ENCODE results near the gene BCL2.

The BCL2 gene

GRCh38 chr18:63085611-63086010 lies 234.0 kb downstream of the BCL2 start:
- Histone ChIP-seq H3K27ac (ENCODE audit: insufficient read depth, low read length, poor library complexity, severe bottlenecking) (no peak overlapping the region), H3K4me1 (ENCODE audit: control insufficient read depth, insufficient read depth, low read length, poor library complexity, severe bottlenecking) (no peaks in the 10 kb centered on the region), H3K4me3 (ENCODE audit: insufficient read depth, low read depth, low read length, poor library complexity, severe bottlenecking) (no peak overlapping the region), H3K9me3 (ENCODE audit: control insufficient read depth, low read length) (no peaks in the 10 kb centered on the region), H3K27me3 (replicated peaks; ENCODE audit: control insufficient read depth, insufficient read depth, low read length, poor library complexity, severe bottlenecking) (no peaks in the 10 kb centered on the region), H3K36me3 (ENCODE audit: control insufficient read depth, insufficient read depth, low read length) (no peaks in the 10 kb centered on the region)
- DNase-seq, result no peak

DNA sequence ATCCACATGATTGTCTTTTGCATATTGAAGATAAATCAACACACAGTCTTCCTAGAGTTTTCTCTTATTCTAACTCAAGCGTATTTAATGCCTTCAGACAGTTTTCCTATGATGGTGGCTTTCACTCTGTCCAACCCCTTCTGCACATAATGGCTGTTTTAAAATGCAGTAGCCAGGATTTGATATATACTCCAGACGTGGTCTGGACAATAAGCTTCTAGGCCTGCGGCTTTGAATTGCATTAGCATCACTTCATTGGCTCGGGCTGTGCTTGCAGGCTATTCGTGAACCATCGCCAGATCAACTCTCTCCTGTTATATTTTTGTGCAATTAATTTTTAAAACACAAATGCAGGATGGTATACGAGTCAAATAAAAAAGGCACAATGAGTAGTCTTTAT lies 235.3 kb downstream of the BCL2 start:
- Histone ChIP-seq H3K4me3 (ENCODE audit: insufficient read depth, low read depth, low read length, poor library complexity, severe bottlenecking) (no peak overlapping the region), H3K9me3 (ENCODE audit: control insufficient read depth, low read length) (no peaks in the 10 kb centered on the region), H3K4me1 (ENCODE audit: control insufficient read depth, insufficient read depth, low read length, poor library complexity, severe bottlenecking) (no peaks in the 10 kb centered on the region), H3K27me3 (replicated peaks; ENCODE audit: control insufficient read depth, insufficient read depth, low read length, poor library complexity, severe bottlenecking) (no peaks in the 10 kb centered on the region), H3K27ac (ENCODE audit: insufficient read depth, low read length, poor library complexity, severe bottlenecking) (no peak overlapping the region), H3K36me3 (ENCODE audit: control insufficient read depth, insufficient read depth, low read length) (no peaks in the 10 kb centered on the region)
- DNase-seq, result no peak

DNA sequence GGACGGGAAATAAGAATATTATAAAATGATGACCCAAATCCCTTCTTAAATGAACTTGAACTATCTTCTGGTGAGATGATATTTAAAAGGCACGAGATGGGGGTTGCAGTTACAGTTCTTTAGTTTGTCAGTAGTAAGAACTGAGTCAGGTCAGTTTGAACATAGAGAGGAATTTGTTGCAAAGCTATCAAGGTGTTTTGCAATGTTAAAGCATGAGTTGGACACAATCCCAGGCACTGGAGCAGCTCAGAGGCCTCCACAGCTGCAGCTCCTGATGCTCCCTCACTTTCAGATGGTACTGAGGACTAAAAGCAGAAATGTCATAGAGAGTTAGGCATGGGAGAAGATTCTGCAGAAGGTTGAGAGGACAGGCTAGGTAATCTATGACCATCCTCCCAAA lies 236.0 kb downstream of the BCL2 start:
- no peak overlapping the region for H3K27ac ChIP-seq (ENCODE audit: insufficient read depth, low read length, poor library complexity, severe bottlenecking)
- H3K27me3 ChIP-seq (replicated peaks; ENCODE audit: control insufficient read depth, insufficient read depth, low read length, poor library complexity, severe bottlenecking), result no peaks in the 10 kb centered on the region
- DNase-seq, result no peak
- no peaks in the 10 kb centered on the region for H3K9me3 ChIP-seq (ENCODE audit: control insufficient read depth, low read length)
- H3K4me1 ChIP-seq (ENCODE audit: control insufficient read depth, insufficient read depth, low read length, poor library complexity, severe bottlenecking), result no peaks in the 10 kb centered on the region
- H3K4me3 ChIP-seq (ENCODE audit: insufficient read depth, low read depth, low read length, poor library complexity, severe bottlenecking), result no peak overlapping the region
- H3K36me3 ChIP-seq (ENCODE audit: control insufficient read depth, insufficient read depth, low read length), result no peaks in the 10 kb centered on the region

GRCh38 chr18:63083020-63083531 lies 236.5 kb downstream of the BCL2 start:
- no peaks in the 10 kb centered on the region for H3K27me3 ChIP-seq (replicated peaks; ENCODE audit: control insufficient read depth, insufficient read depth, low read length, poor library complexity, severe bottlenecking)
- H3K4me1 ChIP-seq (ENCODE audit: control insufficient read depth, insufficient read depth, low read length, poor library complexity, severe bottlenecking), result no peaks in the 10 kb centered on the region
- no peak overlapping the region for H3K4me3 ChIP-seq (ENCODE audit: insufficient read depth, low read depth, low read length, poor library complexity, severe bottlenecking)
- DNase-seq, result no peak
- H3K36me3 ChIP-seq (ENCODE audit: control insufficient read depth, insufficient read depth, low read length), result no peaks in the 10 kb centered on the region
- no peaks in the 10 kb centered on the region for H3K9me3 ChIP-seq (ENCODE audit: control insufficient read depth, low read length)
- H3K27ac ChIP-seq (ENCODE audit: insufficient read depth, low read length, poor library complexity, severe bottlenecking), result no peak overlapping the region

DNA sequence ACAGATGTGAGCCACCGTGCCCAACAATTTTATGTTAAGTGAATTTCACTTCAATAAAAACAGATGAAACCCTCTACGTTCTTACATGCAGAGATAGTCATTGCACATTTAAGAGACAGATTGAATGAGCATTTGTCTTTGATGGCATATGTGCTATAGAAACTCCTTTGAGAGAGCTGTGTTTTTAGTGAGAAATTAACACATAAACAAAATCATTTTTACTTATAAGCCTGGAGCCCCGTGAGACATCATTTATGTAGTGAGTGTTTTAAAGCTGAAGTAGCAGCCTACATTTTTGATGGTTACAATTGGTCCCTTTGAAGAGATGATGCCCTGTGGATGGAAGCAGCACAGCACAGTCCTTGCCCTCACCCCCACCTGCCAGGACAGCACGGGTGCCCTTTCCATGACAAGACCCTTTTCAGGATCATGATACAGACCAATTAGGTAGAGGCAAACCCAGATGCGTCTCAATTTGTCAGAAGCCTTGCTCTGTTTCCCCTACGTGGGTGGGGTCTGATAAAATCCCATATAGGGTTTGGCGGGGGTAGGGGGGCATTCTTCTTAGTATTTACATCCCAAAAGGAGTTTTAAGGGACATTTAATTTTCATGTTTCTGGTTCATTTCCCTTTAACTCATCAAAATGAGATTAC lies 237.1 kb downstream of the BCL2 start:
- no peaks in the 10 kb centered on the region for H3K27me3 ChIP-seq (replicated peaks; ENCODE audit: control insufficient read depth, insufficient read depth, low read length, poor library complexity, severe bottlenecking)
- no peaks in the 10 kb centered on the region for H3K36me3 ChIP-seq (ENCODE audit: control insufficient read depth, insufficient read depth, low read length)
- H3K4me3 ChIP-seq (ENCODE audit: insufficient read depth, low read depth, low read length, poor library complexity, severe bottlenecking), result no peak overlapping the region
- H3K4me1 ChIP-seq (ENCODE audit: control insufficient read depth, insufficient read depth, low read length, poor library complexity, severe bottlenecking), result no peaks in the 10 kb centered on the region
- DNase-seq, result no peak
- no peaks in the 10 kb centered on the region for H3K9me3 ChIP-seq (ENCODE audit: control insufficient read depth, low read length)
- H3K27ac ChIP-seq (ENCODE audit: insufficient read depth, low read length, poor library complexity, severe bottlenecking), result no peak overlapping the region

GRCh38 chr18:63079114-63079513 lies 240.5 kb downstream of the BCL2 start:
- no peaks in the 10 kb centered on the region for H3K4me1 ChIP-seq (ENCODE audit: control insufficient read depth, insufficient read depth, low read length, poor library complexity, severe bottlenecking)
- H3K9me3 ChIP-seq (ENCODE audit: control insufficient read depth, low read length), result no peaks in the 10 kb centered on the region
- no peak overlapping the region for H3K27ac ChIP-seq (ENCODE audit: insufficient read depth, low read length, poor library complexity, severe bottlenecking)
- H3K4me3 ChIP-seq (ENCODE audit: insufficient read depth, low read depth, low read length, poor library complexity, severe bottlenecking), result no peak overlapping the region
- H3K36me3 ChIP-seq (ENCODE audit: control insufficient read depth, insufficient read depth, low read length), result no peaks in the 10 kb centered on the region
- no peaks in the 10 kb centered on the region for H3K27me3 ChIP-seq (replicated peaks; ENCODE audit: control insufficient read depth, insufficient read depth, low read length, poor library complexity, severe bottlenecking)
- no peak for DNase-seq

- no peak for DNase-seq
- Histone ChIP-seq H3K4me3 (ENCODE audit: insufficient read depth, low read depth, low read length, poor library complexity, severe bottlenecking) (no peak overlapping the region), H3K9me3 (ENCODE audit: control insufficient read depth, low read length) (no peaks in the 10 kb centered on the region), H3K27ac (ENCODE audit: insufficient read depth, low read length, poor library complexity, severe bottlenecking) (no peak overlapping the region), H3K27me3 (replicated peaks; ENCODE audit: control insufficient read depth, insufficient read depth, low read length, poor library complexity, severe bottlenecking) (no peaks in the 10 kb centered on the region), H3K36me3 (ENCODE audit: control insufficient read depth, insufficient read depth, low read length) (no peaks in the 10 kb centered on the region), H3K4me1 (ENCODE audit: control insufficient read depth, insufficient read depth, low read length, poor library complexity, severe bottlenecking) (no peaks in the 10 kb centered on the region)
These were observed 241.1 kb downstream of the BCL2 start for GRCh38 chr18:63078471-63078870.

DNA sequence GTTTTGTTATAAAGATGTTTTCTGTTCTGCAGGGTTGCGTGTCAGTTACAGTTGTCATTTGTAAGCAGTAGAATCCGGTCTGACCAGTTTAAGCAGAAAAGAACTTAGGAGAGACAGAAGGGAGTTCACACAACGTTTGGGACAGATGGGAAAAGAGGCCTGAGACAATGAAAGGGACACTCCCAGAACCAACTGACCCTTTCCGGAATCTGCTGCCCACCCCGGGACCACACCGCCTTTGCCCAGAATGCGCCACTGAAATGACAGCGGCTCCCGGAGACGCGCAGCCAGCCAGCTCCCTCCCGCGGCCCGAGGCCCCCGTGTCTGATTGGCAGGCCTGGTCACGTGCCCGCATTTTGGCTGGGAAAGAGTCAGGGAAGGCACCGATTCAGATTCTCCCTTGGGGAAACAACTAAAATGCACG lies 244.6 kb downstream of the BCL2 start:
- no peaks in the 10 kb centered on the region for H3K4me1 ChIP-seq (ENCODE audit: control insufficient read depth, insufficient read depth, low read length, poor library complexity, severe bottlenecking)
- H3K27ac ChIP-seq (ENCODE audit: insufficient read depth, low read length, poor library complexity, severe bottlenecking), result no peak overlapping the region
- H3K9me3 ChIP-seq (ENCODE audit: control insufficient read depth, low read length), result no peaks in the 10 kb centered on the region
- peak in 2 of 3 donors; percentile 21 to 23 for DNase-seq
- peak overlapping the region; percentile 58 for H3K4me3 ChIP-seq (ENCODE audit: insufficient read depth, low read depth, low read length, poor library complexity, severe bottlenecking)
- no peaks in the 10 kb centered on the region for H3K27me3 ChIP-seq (replicated peaks; ENCODE audit: control insufficient read depth, insufficient read depth, low read length, poor library complexity, severe bottlenecking)
- no peaks in the 10 kb centered on the region for H3K36me3 ChIP-seq (ENCODE audit: control insufficient read depth, insufficient read depth, low read length)

DNA sequence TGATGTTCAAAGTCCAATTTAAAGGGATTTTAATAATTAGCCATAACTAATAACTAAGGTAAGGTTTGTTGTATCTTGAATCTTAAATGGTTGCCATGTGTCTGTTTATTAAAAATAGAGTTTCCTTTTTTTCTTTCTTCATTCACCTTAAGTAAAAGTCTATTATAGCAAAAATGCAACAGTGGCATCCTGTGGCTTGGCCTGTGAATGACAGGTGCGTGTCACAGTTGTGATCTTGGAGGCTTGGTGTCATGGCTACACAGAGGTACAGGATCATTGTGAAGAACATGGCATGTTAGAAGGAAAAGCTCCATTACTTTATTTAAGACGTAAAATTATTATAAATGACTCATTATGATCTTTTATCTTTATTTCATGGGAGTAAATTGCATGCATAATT lies 246.1 kb downstream of the BCL2 start:
- Histone ChIP-seq H3K27me3 (replicated peaks; ENCODE audit: control insufficient read depth, insufficient read depth, low read length, poor library complexity, severe bottlenecking) (no peaks in the 10 kb centered on the region), H3K36me3 (ENCODE audit: control insufficient read depth, insufficient read depth, low read length) (no peaks in the 10 kb centered on the region), H3K9me3 (ENCODE audit: control insufficient read depth, low read length) (no peaks in the 10 kb centered on the region), H3K4me1 (ENCODE audit: control insufficient read depth, insufficient read depth, low read length, poor library complexity, severe bottlenecking) (no peaks in the 10 kb centered on the region), H3K27ac (ENCODE audit: insufficient read depth, low read length, poor library complexity, severe bottlenecking) (no peak overlapping the region), H3K4me3 (ENCODE audit: insufficient read depth, low read depth, low read length, poor library complexity, severe bottlenecking) (no peak overlapping the region)
- DNase-seq, result no peak

All from effector memory CD4-positive, alpha-beta T cell (primary cell).